HG03342 (cell line): ENCODE data around the gene FLNB.

Experiments used
- ATAC-seq: cut with Tn5 transposase; IDR thresholded peaks from one replicate; pipeline ENCODE4 v1.9.1; 2021; ENCODE audit warnings: mild to moderate bottlenecking, moderate library complexity; ENCODE audit not compliant: unreplicated experiment

Gene FLNB

GRCh38 chr3:58005669-58006068 lies 2.6 kb upstream of the FLNB start:
- ATAC-seq, result no peak

GRCh38 chr3:58006661-58007060 lies 1.6 kb upstream of the FLNB start:
- no peak for ATAC-seq

GRCh38 chr3:58009026-58009748 lies 965 bp downstream of the FLNB start:
- peak; percentile 23 for ATAC-seq

GRCh38 chr3:58009749-58010535 lies 1.7 kb downstream of the FLNB start:
- ATAC-seq, result no peak

GRCh38 chr3:58010562-58010961 lies 2.3 kb downstream of the FLNB start:
- ATAC-seq, result no peak

- ATAC-seq, result no peak
These were observed 3.4 kb downstream of the FLNB start for GRCh38 chr3:58011580-58011979.

GRCh38 chr3:58012302-58012701 lies 4.1 kb downstream of the FLNB start:
- ATAC-seq, result no peak

- no peak for ATAC-seq
These were observed 4.9 kb downstream of the FLNB start for GRCh38 chr3:58013099-58013498.

- ATAC-seq, result no peak
These were observed 5.9 kb downstream of the FLNB start for GRCh38 chr3:58013973-58014649.

GRCh38 chr3:58015520-58015915 lies 7.3 kb downstream of the FLNB start:
- no peak for ATAC-seq

- no peak for ATAC-seq
These were observed 8.5 kb downstream of the FLNB start for GRCh38 chr3:58016710-58017109.

GRCh38 chr3:58018892-58019742 lies 10.9 kb downstream of the FLNB start:
- ATAC-seq, result no peak

- no peak for ATAC-seq
These were observed 12.5 kb downstream of the FLNB start for GRCh38 chr3:58020783-58021071.

- ATAC-seq, result no peak
These were observed 13.1 kb downstream of the FLNB start for GRCh38 chr3:58021072-58021959.

GRCh38 chr3:58021962-58022361 lies 13.7 kb downstream of the FLNB start:
- no peak for ATAC-seq

- ATAC-seq, result no peak
These were observed 14.3 kb downstream of the FLNB start for GRCh38 chr3:58022490-58022889.

GRCh38 chr3:58023531-58023930 lies 15.3 kb downstream of the FLNB start:
- ATAC-seq, result no peak

GRCh38 chr3:58025406-58025805 lies 17.2 kb downstream of the FLNB start:
- no peak for ATAC-seq

- ATAC-seq, result no peak
These were observed 17.8 kb downstream of the FLNB start for GRCh38 chr3:58025837-58026569.
